Sigmoid colon (tissue), 7 donors: ENCODE measurements around the gene FGF12. TPM values are rescaled to one million over a fixed set of nuclear protein-coding genes. Genes with fewer than 3 reads are reported as not detected.
"Not testable (repeated sequence)": the region's sequence is repeated elsewhere in the genome, so short reads cannot be mapped to it uniquely, and the experiment has no call there.

Experiments used
- DNase-seq: peaks from one replicate; pipeline ENCODE4 v3.0.0-alpha.2; 2019
- H3K27ac ChIP-seq, 4 donors: fragments of 200-600 bp; sonication (generic); one replicate each; pipeline ENCODE4 v1.5.1; 2016 to 2019; ENCODE audit warnings: mild to moderate bottlenecking in 1 of 4
- H3K27me3 ChIP-seq, 3 donors: fragments of 200-600 bp; sonication (generic); one replicate each; pipeline ENCODE4 v1.5.1; 2019; ENCODE audit warnings: mild to moderate bottlenecking in 1 of 3
- H3K36me3 ChIP-seq, 4 donors: fragments of 200-600 bp; sonication (generic); one replicate each; pipeline ENCODE4 v1.5.1; 2016 to 2019
- H3K4me1 ChIP-seq, 4 donors: fragments of 200-600 bp; sonication (generic); one replicate each; pipeline ENCODE4 v1.5.1; 2017 to 2019
- H3K4me3 ChIP-seq, 4 donors: fragments of 200-600 bp; sonication (generic); one replicate each; pipeline ENCODE4 v1.5.1; 2017 to 2019; ENCODE audit warnings: mild to moderate bottlenecking in 2 of 4, moderate library complexity in 1 of 4
- H3K9me3 ChIP-seq, 4 donors: fragments of 200-600 bp in 3 of 4; sonication (generic) in 3 of 4; one replicate each; pipeline versions ENCODE4 v1.5.1 to v1.6.1; 2013 to 2019
- CTCF ChIP-seq, 4 experiments: fragments of 450-650 bp in 3 of 4; fragments of 200-600 bp in 1 of 4; IDR thresholded peaks; one replicate each; pipeline ENCODE4 v1.5.1; 2016 to 2019; ENCODE audit warnings: antibody characterized with exemption in 4 of 4, mild to moderate bottlenecking in 3 of 4, moderate library complexity in 2 of 4
- EP300 ChIP-seq, 4 donors: sonication (generic); formaldehyde crosslinking; IDR thresholded peaks; one replicate each; pipeline ENCODE4 v1.6.1; 2017; ENCODE audit warnings: antibody characterized with exemption in 4 of 4
- POLR2A ChIP-seq, 2 donors: fragments of 450-650 bp; IDR thresholded peaks; one replicate each; pipeline ENCODE4 v1.6.1; 2016; ENCODE audit warnings: antibody characterized with exemption in 2 of 2, mild to moderate bottlenecking in 2 of 2, moderate library complexity in 2 of 2
- POLR2AphosphoS5 ChIP-seq, 4 donors: sonication (generic); formaldehyde crosslinking; IDR thresholded peaks; one replicate each; pipeline ENCODE4 v1.6.1; 2017; ENCODE audit warnings: antibody characterized with exemption in 4 of 4
- WGBS, 2 donors: extraction: QIAGEN DNeasy Blood & Tissue Kit; methylation state at CpG; one replicate each; pipeline ENCODE4 v1.1.7; 2013; 5-methylcytosine and 5-hydroxymethylcytosine counted together
- intact Hi-C: fragments of 100-400 bp; cut with DNase I; formaldehyde crosslinking; loops from one replicate; pipeline ENCODE4 v1.15.1; 2023
- polyA plus RNA-seq, 3 donors: library from polyadenylated mRNA; stranded (reverse); fragments of 200-250 nt; gene quantifications; one replicate each; pipeline ENCODE4 v1.2.3, GENCODE V29; 2013
- total RNA-seq, 4 donors: library from RNA; depleted of rRNA; stranded (reverse); fragments of >200 nt; gene quantifications; one replicate each; pipeline ENCODE4 v1.1.0, GENCODE V29; 2016
- donor health status: healthy with polysubstance abuse.
- donor health status: Bipolar disorder and iron deficiency.
- donor health status: healthy.

FGF12 gene
- total and polyA plus RNA-seq, 7 donors = 0.32 to 7.8 (median 1.8) TPM

GRCh38 chr3:192597913-192598312 lies 129.4 kb downstream of the FGF12 start:
- no peaks in the 10 kb centered on the region for H3K4me1 ChIP-seq
- no peak overlapping the region for H3K4me3 ChIP-seq
- WGBS, 2 donors = 40 to 77% methylated on average over 2 of the region's 2 CpGs
- H3K27me3 ChIP-seq = no peaks in the 10 kb centered on the region
- H3K9me3 ChIP-seq = no peaks in the 10 kb centered on the region
- intact Hi-C loops = no loop called here
- H3K36me3 ChIP-seq = no peaks in the 10 kb centered on the region
- TF ChIP-seq POLR2AphosphoS5 (IDR thresholded peaks at IDR 0.05) = no peak
- TF ChIP-seq CTCF (IDR thresholded peaks at IDR 0.05) = no peak
- no peak for TF ChIP-seq POLR2A (IDR thresholded peaks at IDR 0.05)
- TF ChIP-seq EP300 (IDR thresholded peaks at IDR 0.05) = no peak
- no peak overlapping the region for H3K27ac ChIP-seq
- DNase-seq = no peak

GRCh38 chr3:192597506-192597905 lies 129.8 kb downstream of the FGF12 start:
- H3K4me3 ChIP-seq = no peak overlapping the region
- no peak overlapping the region for H3K27ac ChIP-seq
- H3K27me3 ChIP-seq = no peaks in the 10 kb centered on the region
- intact Hi-C loops = no loop called here
- no peaks in the 10 kb centered on the region for H3K9me3 ChIP-seq
- no peaks in the 10 kb centered on the region for H3K4me1 ChIP-seq
- no peak for DNase-seq
- 23 to 56% methylated on average over 2 of the region's 2 CpGs for WGBS, 2 donors
- H3K36me3 ChIP-seq = no peaks in the 10 kb centered on the region
- no peak for TF ChIP-seq POLR2A (IDR thresholded peaks at IDR 0.05)
- no peak for TF ChIP-seq POLR2AphosphoS5 (IDR thresholded peaks at IDR 0.05)
- no peak for TF ChIP-seq CTCF (IDR thresholded peaks at IDR 0.05)
- no peak for TF ChIP-seq EP300 (IDR thresholded peaks at IDR 0.05)

GRCh38 chr3:192578729-192579128 lies 148.6 kb downstream of the FGF12 start:
- Histone ChIP-seq H3K4me1 (no peaks in the 10 kb centered on the region), H3K36me3 (no peaks in the 10 kb centered on the region), H3K27me3 (no peaks in the 10 kb centered on the region), H3K4me3 (no peak overlapping the region), H3K9me3 (no peaks in the 10 kb centered on the region), H3K27ac (no peak overlapping the region)
- no peak for DNase-seq
- intact Hi-C loops = no loop called here
- WGBS, 2 donors = 90 to 94% methylated on average over 3 of the region's 3 CpGs
- TF ChIP-seq POLR2AphosphoS5 (IDR thresholded peaks at IDR 0.05) (no peak), EP300 (IDR thresholded peaks at IDR 0.05) (no peak), CTCF (IDR thresholded peaks at IDR 0.05) (no peak), POLR2A (IDR thresholded peaks at IDR 0.05) (no peak)

- TF ChIP-seq CTCF (IDR thresholded peaks at IDR 0.05) (no peak), EP300 (IDR thresholded peaks at IDR 0.05) (no peak), POLR2AphosphoS5 (IDR thresholded peaks at IDR 0.05) (no peak), POLR2A (IDR thresholded peaks at IDR 0.05) (no peak)
- H3K4me3 ChIP-seq = no peak overlapping the region
- H3K36me3 ChIP-seq = no peaks in the 10 kb centered on the region
- no peaks in the 10 kb centered on the region for H3K4me1 ChIP-seq
- H3K27ac ChIP-seq = no peak overlapping the region
- intact Hi-C loops = no loop called here
- WGBS, 2 donors = 18 to 63% methylated on average over 2 of the region's 2 CpGs
- no peaks in the 10 kb centered on the region for H3K9me3 ChIP-seq
- H3K27me3 ChIP-seq = no peaks in the 10 kb centered on the region
- no peak for DNase-seq
Measured at GRCh38 chr3:192577811-192578210, 149.5 kb downstream of the FGF12 start.

GRCh38 chr3:192577271-192577670 lies 150.1 kb downstream of the FGF12 start:
- TF ChIP-seq CTCF (IDR thresholded peaks at IDR 0.05) = no peak
- TF ChIP-seq POLR2AphosphoS5 (IDR thresholded peaks at IDR 0.05) = no peak
- no peak for TF ChIP-seq POLR2A (IDR thresholded peaks at IDR 0.05)
- no peak for TF ChIP-seq EP300 (IDR thresholded peaks at IDR 0.05)
- Histone ChIP-seq H3K4me3 (no peak overlapping the region), H3K27ac (no peak overlapping the region), H3K36me3 (no peaks in the 10 kb centered on the region), H3K4me1 (no peaks in the 10 kb centered on the region), H3K27me3 (no peaks in the 10 kb centered on the region), H3K9me3 (no peaks in the 10 kb centered on the region)
- DNase-seq = no peak
- WGBS, 2 donors = 28 to 67% methylated on average over 1 of the region's 1 CpG
- intact Hi-C loops = no loop called here

- H3K4me3 ChIP-seq, DNase-seq, intact Hi-C loops, H3K4me1 ChIP-seq, H3K27me3 ChIP-seq, H3K9me3 ChIP-seq, H3K27ac ChIP-seq, H3K36me3 ChIP-seq: not testable (repeated sequence)
- WGBS, 2 donors = 91 to 92% methylated on average over 5 of the region's 5 CpGs
Measured at GRCh38 chr3:192576704-192577103, 150.6 kb downstream of the FGF12 start.
